NCI-H2171 (cell line): ENCODE measurements around the gene PPP1R9B.
A peak's percentile ranks its signal among the peaks of the same experiment; 100 is the strongest.

Experiments
- DNase-seq: peaks from one replicate; lab custom pipeline; 2025; lab: John Stamatoyannopoulos, UW

The PPP1R9B gene

DNA sequence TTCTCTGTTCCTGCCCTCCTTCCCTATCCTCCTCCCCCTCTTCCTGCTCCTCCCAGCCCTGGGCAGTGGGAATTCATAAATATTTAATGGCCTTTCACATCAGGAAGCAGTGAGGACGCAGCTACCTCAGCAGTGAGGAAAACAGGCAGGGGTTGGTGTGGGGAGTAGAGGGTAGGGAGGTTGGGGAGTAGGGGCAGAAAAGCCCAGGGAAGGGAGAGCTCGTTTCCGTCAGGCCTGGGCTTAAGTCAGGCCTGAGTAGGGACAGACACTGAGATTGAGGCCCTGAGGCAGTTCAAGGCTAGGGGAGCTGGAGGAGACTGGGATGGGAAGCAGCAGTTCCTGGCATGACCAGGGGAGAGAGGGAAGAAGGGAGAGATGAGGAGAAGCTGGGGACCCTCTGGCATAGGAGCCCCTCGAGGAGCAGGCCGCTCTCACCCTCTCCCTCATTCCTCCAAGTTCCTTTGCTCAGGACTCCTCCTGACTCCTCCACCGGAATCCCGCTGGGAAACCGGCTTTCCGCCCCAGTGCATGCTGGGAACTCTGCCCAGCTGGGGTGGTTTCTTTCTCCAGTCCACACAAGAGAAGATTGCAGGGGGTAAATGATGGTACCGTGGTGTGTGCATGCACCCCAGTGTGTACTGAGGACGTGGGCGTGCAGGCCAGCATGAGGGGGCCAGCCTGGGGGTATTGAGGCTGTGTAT is 26.7 kb downstream of the PPP1R9B start:
- DNase-seq, result peak; percentile 36

DNA sequence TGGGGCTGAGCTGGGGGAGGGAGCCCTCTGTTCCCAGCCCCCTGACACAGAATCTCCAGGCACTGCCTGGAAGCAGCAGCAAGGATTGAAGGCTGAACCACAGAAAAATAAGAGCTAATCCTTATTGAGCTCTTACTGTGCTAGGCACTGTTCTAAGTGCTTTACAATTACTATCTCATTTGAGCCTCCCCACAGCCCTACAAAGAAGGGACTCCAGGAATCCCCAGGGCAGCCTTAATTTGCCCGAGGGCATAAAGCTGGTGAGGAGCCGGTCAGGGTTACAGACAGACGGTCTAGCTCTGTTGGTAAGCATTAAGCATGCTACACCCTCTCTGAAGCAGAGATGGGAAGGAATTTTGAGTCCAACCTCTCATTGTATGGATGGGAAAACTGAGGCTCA is 27.5 kb downstream of the PPP1R9B start:
- DNase-seq, result no peak

DNA sequence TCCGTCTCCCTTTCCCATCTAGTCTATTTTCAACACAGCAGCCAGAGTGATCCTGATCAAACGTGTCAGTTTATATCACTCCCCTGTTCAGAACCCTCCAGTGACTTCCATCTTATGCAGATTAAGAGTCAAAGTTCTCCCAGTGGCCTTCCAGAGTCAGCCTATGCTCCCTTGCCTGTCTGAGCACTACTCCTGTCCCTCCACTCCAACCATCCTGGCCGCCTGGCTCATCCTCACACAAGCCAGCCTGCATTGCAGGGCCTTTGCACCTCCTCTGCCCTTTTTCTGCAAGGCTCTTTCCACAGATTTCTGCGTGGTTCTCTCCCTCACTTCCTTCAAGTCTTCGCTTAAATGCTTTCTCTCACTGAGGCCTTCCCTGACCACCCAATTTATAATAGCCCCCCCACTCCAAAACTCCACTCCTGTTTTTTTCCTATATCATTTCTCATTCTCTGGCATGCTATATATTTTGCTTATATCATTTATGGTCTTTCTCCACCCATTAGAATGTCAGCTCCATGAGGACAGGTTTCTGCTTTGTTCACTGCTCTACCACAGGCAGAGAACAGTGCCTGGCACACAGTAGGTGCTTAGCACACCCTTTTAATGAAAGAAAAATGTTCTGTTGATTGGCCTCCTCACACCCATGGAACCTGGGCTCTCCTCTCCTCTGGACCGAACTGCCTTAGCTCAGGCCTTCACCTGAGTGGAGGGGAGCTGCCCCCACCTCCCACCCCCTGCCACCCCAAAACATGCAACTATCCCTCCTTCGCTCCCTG is 29.8 kb downstream of the PPP1R9B start:
- DNase-seq, result no peak

DNA sequence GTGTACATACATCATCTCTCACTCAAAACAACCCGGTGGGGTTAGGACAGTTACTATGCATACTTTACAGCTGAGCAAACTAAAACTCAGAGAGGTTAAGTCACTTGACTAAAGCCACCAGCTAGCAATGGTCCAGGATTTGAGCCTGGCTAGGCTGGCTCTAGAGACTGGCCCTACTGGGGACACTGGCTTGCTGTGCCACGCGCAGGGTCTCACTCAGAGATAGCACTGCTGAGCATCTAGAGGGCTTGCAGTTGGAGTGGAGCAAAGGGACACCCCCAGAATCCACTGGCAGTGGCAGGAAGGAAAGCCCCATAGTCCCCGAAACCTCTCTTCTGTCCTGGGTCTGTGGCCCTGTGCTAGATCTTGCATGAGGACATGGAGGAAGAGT is 31.7 kb downstream of the PPP1R9B start:
- no peak for DNase-seq

DNA sequence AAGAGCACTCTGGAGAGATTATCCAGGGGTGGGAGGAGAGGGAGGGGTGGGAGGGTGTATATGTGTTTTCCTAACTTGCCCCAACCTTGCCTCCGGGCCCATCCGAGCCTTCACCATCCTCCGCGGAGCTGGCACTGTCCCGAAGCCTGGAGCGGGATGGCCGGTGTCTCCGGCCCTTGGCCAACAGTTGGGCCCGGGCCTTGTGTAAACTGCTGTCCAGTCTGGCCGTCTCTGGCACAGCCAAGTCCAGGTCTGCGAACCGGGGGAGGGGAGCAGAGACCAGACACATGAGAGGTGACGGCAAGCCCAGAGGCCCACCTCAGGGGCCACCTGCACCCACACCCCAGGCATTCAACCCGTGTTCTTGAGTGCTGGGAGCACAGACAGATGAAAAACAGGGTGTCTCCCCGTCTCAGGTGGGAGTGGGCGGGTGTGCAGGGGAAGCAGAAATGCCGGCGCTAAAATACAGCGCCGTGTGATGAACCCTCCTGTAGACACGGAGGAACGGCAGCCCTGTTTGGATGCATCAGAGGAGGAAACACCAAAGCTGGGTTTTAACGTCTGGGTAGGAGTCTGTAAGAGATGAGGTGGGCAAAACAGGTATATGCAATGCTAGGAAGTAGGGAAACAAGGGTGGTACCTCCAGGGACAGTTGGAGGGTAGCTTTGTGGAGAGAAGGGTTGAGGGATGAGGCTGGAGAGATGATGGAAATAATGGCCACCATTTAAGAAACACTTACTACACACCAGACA is 32.2 kb downstream of the PPP1R9B start:
- no peak for DNase-seq

DNA sequence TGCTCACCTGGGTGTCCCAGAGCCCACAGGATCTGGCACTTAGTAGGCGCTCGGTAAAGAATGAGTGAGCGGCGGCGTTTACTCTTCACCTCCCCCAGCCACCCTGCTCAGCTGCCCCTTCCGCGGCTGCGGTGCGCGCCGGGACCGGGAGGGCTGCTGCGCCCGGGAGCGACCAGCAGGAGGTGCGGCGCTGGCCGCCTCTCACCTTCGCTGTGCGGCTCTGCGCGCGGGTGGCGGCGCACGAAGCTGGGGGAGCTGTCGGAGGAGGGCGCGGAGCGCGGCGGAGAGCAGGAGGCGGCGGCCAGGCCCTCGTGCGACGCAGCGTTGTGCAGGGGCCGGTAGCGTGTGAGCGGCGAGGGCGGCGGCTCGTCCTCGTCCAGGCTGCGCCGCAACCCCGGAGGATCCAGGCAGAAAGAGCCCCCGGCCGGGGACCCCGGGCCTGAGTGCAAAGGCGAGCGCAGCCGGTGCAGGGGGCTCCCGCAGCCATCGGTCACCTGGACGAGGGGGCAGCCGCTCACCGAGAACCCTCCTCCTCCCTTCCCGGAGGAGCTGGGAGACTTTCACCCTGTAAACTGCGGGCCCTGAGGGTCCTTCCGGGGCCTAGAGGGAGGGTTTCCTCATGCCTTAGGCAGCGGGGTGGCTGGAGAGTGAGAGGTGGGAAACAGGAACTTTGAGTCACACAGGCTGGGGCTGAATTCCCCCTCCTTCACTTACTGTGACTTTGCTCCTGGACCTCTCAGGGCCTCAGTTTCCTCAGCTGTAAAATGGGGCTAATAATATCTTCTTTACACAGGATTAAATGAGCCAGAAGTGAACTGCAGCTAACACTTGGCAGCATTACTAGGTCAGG is 33.0 kb downstream of the PPP1R9B start:
- no peak for DNase-seq

DNA sequence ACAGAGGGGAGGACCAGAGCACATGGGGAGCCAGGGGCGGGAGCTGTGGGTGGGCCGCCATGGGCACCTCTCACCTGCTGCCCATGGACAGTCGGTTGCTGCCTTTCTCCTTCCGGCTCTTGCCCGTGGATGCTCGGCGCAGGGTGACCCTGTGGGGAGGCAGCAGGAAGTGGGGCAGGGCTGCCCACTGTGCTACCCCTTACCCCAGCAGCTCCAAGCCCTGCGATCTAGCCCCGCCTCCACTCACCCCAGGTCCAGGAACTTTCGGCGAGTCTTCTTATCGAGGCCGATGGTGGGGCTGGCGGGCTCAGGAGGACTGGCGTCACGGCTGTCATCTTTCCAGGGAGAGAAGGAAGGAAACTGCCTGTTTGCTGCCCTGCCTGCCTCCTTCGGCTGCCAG is 34.7 kb downstream of the PPP1R9B start:
- no peak for DNase-seq

DNA sequence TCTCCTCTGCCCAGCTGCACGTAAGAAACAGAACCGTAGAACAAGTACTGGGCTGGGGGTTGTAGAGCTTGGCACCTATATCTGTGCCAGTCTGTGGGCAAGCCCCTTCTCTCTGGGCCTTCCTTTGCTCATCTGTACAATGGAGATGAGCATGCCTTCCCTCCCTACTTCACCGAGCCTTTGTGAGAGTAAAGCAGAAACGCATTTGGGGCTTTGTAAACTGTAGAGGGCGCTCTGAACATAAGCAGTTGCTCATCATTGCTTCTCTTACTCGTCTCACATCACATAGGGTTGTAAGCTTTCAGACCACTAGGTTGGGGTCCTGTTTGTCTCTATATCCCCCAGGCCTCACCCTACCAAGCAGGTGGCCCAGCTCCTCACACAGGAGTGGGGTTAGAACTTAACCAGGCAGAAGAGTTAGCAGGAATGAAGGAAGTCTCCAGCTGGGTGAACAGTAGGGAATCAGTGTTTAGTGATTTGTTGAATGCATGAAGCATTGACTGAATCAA is 35.6 kb downstream of the PPP1R9B start:
- no peak for DNase-seq

DNA sequence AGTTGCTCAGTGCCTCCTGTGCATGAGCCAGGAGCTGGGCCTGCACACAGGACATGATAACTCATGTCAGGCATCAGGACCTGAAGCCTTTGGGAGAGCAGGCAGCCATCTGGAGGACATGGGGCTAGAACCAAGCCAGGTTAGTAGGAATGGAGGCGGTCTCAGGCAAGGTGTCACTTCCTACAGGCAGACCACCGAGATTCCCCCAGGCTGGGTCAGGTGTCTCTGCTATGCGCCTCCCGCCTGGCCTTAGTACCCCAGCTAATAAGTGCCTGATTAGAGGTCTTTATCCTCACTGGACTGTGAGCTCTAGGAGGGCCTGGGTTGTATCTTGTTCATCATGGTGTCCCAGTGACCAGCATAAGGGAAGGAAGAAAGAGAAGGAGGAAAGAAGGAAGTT is 36.1 kb downstream of the PPP1R9B start:
- no peak for DNase-seq

DNA sequence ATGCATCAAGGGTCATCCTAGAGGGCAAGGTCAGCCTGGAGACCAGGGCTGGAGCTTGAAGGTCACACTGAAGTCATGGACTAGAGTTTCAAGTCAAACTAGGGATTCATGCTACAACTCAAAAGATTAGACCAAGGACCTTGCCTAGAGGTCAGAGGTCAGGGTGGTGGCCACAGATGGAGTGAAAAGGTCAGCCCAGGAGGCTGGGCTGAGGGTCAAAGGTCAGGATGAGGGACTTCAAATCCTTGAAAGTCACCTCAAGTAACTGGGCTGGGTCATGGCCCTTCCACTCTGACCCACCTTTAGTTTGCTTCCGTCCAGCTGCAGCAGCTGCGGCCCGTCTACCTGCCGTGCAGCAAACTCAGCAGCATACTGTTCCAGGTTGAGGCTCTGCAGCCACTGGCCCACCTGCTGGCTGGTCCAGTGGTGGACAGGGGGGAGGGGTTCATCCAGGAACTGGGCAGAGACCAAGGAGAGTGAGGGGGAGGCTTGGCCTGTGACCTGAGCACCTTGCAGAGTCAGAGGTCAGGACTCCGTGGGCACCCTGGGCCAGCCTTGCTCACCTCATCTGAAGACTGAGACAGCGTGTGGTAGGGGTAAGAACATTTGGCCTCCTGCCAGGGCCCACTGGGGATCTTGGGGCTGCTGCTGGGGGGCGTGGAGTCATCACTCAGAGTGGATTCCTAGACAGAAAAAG is 36.7 kb downstream of the PPP1R9B start:
- no peak for DNase-seq

DNA sequence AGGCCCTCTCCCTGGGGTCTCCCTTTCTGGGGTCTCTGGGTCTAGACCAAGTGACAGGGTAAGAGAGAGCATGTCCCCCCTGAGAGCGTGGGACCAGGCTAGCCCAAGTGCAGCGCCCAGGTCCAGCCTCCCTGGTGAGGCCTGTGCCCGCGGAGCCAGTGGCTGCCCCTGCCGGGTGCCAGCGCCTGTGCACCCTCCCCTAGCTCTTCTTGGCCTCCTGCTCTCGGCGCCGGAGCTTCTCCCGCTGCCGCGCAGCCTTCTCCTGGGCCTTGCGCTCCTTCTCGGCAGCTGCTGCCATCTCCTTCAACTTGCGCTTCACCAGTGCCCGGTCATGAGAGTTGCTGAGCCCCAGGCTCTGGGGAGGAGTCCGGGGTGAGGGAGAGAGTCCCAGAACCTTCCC is 37.8 kb downstream of the PPP1R9B start:
- DNase-seq, result no peak

DNA sequence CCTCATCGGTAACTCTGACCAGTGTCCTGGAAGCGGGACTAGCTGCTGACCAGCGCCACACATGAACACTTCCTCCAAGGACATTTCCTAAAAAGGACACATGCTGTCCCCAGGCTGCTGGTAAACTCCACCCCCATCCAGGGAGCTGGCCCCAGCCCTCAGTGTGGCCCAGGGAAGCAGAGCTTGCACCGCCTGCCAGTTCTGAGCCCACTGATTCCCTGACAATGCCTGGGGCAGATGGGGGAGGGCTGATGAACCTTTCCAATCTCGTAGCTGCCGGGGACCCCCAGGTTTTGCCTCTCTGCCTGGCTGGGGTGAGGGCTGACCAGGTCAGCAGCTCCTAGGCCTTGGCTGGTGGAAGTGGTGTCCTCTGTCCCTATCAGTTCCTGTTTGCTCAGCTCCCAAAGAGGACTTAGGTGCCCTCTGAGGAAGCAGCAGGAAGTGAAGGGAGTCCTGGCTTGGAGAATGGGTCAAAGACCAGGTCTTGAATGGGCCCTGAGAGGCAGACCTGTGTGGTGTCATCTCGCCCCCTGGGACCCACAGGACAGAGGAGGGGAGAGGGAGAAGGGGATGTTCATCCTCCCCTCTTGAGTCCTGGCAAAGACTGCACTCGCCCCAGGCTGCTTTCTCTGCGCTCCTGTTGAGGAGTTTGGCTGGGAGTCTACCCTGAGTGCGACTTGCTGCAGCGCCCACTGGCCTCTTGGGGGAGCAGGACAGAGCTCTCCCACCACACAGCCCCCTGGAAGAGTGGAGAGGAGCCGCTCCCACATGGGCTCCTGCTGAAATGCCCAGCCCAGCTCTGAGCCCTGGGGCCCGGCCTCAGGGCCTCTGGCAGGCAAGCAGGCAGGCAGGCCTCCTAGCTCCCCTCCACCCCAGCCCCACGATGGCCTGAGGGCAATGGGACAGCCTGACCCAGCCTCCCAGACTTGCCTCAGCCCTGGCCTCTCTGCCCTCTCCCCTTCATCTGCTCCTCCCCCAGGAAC is 38.5 kb downstream of the PPP1R9B start:
- DNase-seq, result no peak

DNA sequence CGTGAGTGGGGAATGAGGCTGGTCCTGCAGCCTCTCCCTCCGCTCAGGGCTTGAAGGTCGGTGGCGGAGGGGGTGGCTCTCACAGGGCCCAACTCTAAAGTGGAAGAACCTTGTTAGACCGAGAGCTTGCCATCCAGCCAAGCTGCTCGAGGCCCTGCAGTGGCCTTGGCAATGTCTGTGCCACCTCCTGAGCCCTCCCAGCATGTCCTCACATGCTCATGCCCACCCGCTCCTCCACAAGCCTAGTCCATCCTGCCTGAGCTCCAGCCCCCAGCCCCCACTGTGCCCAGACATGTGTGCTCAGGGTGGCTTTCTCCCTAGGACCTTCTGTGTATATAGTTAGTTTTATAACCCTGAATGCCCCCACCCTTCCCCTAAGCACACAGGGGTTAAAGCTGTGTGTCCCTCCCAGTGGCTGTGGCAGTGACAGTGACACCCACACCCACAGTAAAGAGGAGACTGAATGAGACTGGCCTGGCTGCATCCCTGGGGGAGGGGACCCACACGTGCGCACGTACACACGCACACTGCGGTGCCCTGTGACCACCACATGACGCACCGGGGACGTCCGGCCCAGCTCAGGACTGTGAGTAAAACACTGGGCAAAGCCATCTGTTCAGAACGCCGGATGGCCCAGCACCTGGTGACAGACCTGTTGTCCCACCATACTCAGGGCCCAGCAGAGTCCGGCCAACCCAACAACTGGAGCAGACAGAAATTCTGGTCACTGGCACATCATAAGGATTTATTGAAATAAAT is 39.7 kb downstream of the PPP1R9B start:
- no peak for DNase-seq

DNA sequence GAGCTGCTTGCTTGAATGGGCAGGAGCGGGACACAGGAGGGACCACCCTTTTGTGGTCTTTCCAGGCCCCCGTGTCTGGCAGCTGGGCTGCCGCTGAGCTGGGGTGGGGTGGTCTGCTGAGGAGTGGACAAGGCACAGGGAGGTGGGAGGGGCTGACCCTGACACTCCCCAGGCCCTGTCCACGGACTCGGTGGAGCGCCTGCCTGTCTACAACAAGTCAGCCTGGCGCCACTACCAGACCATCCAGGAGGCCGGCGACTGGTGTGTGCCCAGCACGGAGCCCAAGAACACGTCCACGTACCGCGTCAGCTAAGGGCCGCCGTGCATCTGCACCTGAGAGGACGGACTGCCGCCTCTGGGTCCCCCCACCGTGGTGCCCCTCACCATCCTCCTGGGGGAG is 40.7 kb downstream of the PPP1R9B start:
- DNase-seq, result no peak

DNA sequence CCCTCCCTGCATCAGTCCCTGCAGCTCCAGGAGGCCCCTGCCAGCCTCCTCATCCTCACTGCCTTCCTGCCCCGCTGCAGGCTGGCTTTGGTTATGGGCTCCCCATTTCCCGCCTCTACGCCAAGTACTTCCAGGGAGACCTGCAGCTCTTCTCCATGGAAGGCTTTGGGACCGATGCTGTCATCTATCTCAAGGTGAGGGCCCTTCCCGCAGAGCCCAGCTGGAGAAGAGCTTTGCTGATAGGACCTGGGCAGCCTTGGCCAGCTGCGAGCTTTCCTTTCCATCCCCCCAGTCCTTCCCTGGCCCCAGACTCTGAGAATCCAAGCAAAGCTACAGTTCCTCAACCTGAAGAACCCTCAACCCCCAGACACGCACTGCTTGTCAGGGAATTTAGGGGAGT is 41.3 kb downstream of the PPP1R9B start:
- no peak for DNase-seq

DNA sequence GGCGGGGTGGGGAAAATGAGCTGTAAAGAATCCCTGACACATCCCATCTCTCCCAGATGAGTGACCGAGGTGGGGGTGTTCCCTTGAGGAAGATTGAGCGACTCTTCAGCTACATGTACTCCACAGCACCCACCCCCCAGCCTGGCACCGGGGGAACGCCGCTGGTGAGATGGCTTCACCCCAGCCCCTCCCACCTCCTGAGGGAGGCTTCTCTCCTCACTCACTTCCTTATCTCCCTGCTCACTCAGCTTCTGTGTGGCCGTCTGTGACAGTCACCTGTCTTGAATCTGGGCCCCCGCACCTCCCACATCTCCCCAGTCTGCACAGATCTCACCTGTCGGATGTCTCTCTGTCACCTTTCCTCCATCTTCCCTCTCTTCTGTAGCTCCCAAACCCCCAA is 41.9 kb downstream of the PPP1R9B start:
- DNase-seq, result no peak

DNA sequence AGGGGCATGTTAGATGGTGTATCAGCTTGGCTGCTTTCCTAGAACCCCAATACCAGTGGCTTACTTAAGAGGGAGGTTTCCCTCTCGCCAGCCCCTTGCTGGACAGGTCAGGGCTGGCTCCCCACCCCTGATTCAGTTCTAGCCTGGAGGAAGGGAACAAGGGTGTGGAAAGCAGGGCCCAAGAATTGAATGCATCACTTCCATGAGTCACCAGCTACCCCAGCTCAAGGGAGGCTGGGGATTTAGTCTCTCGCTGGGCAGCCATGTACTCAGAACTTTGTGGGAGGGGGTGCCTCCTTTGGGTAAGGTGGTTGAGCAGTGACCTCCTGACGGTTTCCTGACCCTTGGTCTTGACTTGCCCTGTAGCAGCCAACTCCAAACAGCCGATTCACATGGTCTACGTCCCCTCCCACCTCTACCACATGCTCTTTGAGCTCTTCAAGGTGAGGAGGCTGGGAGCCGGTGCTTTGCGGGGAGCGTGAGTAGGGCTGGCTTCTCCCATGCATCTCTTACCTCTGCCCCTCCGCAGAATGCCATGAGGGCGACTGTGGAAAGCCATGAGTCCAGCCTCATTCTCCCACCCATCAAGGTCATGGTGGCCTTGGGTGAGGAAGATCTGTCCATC is 42.6 kb downstream of the PPP1R9B start:
- DNase-seq, result no peak

DNA sequence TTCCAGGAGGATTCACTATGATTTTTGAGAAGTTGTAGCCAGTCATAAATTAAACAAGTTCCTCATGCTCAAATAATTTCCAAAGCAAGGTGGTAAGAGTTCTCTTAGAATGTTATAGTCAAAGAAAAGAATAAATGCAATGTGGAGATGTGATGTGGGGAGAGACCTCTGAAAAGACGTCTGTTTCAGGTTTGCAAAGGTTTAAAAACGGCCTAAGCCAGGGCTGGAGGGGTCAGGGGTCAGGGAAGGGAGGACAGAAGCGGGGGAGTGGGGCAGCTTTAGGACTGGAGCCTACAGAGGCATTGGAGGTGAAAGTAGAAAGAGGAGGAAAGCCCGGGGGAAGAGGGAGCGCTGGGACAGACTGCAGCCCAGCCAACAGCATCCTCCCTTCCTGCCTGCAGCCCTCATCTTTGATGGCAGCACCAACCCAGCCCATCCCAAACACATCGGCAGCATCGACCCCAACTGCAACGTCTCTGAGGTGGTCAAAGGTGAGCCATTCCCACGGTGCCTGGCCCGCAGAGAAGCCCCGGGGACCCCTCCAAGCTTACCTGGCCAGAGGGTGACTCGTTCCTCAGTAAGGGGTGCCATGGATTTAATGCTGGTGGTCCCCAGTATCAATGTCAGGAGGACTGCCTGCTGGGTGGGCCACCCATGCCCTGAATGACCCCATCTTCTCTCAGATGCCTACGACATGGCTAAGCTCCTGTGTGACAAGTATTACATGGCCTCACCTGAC is 43.9 kb downstream of the PPP1R9B start:
- DNase-seq, result no peak
